Erythroblast (primary cell): ENCODE data around the gene LTBP1.
"Not testable (repeated sequence)": the region's sequence is repeated elsewhere in the genome, so short reads cannot be mapped to it uniquely, and the experiment has no call there.

Experiments
- DNase-seq, 2 experiments: peaks; one replicate each; lab custom pipeline; 2025; lab: John Stamatoyannopoulos, UW
- GATA1 ChIP-seq: IDR thresholded peaks from 2 replicates; pipeline ENCODE4 v1.6.1; 2011; ENCODE audit warnings: low read depth, mild to moderate bottlenecking, control low read depth, low read length, moderate library complexity
- POLR2A ChIP-seq: IDR thresholded peaks from 2 replicates; pipeline ENCODE4 v1.6.1; 2011; ENCODE audit warnings: mild to moderate bottlenecking, low read length

LTBP1 gene

GRCh38 chr2:33215299-33215698, 268.5 kb downstream of the LTBP1 start:
- DNase-seq, result peak in 1 of 2 experiments; percentile 13
- TF ChIP-seq GATA1, result no peak
- no peak for TF ChIP-seq POLR2A

- no peak for DNase-seq
- TF ChIP-seq GATA1 (no peak), POLR2A (no peak)
Observed at GRCh38 chr2:33215983-33216382, 269.2 kb downstream of the LTBP1 start.

DNA sequence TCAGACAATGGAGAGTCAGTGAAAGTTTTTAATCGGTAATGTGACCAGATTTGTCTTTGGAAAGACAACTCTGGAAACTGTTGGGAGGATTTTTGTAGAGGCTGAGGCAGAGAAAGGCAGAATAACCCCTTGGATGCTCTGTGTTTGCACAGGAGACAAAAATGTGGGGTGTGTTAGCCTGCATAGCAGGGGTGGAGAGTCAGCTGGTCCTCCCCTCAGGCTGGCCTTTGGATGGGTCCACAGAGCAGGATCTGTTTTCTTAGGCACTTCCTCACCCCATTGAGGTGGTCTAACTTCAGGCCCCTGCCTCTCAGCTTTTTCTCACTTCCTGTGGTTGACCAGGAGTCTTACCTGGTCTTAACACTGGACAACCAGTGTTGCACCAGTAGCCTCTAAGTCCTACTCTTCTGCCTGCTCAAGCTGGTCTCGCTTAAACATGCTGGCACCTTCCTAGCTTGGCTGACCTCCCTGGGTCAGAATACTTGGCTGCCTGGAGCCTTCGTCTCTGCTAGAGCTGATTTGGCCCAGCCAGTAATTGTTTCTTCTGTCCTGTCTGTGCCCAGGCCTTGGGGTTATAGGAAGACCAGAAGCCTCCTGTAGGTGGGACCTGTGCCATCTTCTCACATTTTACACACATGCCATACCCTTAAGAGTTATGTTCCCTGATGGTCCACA, 269.9 kb downstream of the LTBP1 start:
- TF ChIP-seq POLR2A, result no peak
- no peak for TF ChIP-seq GATA1
- no peak for DNase-seq

DNA sequence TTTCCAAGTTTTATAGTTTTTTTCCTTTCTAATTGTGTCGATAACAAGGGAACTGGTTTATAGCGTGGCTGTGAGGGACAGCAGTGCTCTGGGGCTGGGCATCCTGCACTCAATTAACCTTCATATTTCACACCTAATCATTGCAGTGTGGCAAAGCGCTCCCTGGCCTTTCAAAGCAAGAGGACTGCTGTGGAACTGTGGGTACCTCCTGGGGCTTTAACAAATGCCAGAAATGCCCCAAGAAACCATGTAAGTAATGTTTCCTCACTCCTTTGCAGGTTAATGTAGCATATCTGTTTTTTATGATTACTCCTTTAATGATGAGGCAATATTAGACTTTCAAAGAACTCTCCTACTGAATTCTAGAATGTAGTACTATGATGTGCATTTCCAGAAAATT, 270.7 kb downstream of the LTBP1 start:
- DNase-seq, result no peak
- no peak for TF ChIP-seq POLR2A
- TF ChIP-seq GATA1, result no peak

GRCh38 chr2:33219114-33219513, 272.4 kb downstream of the LTBP1 start:
- no peak for DNase-seq
- TF ChIP-seq POLR2A, result no peak
- no peak for TF ChIP-seq GATA1

GRCh38 chr2:33219850-33220275, 273.1 kb downstream of the LTBP1 start:
- TF ChIP-seq POLR2A (no peak), GATA1 (no peak)
- peak in 1 of 2 experiments; percentile 18 for DNase-seq

GRCh38 chr2:33220533-33220932, 273.8 kb downstream of the LTBP1 start:
- TF ChIP-seq POLR2A (no peak), GATA1 (no peak)
- no peak for DNase-seq

DNA sequence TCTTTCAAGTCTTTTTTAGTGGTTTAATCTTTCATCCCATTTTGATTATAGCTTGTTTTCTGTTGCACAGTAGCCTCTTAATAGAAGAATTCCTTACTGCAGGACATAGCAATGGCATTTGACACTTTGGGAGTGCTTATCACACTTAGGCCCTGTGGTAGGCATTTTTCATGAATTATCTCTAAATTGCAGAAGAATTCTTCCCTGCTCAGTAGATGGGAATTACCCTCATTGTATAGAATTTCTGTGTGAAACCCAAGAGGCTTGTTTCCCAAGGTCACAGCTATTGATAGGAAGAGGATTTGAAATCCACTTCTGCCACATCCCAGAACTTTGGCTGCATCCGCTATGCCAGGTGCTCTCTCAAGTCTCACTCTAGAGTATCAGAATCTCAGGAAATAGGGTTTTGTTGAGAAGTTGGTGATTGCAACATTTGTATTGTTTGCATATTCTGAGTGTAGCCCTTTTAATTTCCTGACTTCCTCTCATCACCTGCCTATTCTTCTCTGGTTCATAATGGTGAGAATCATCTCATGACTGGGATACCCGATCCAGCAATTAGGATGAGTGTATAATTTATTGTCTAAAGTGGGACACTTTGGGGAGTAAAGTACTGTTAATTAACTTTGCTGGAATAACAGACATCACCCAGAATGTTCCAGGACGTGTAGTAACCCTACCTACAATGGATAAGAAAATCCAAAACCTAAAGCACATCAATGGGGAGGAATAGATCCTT, 274.5 kb downstream of the LTBP1 start:
- no peak for DNase-seq

GRCh38 chr2:33222309-33222708, 275.6 kb downstream of the LTBP1 start:
- TF ChIP-seq GATA1 (no peak), POLR2A (no peak)

More for the DNA sequence above, 274.5 kb downstream of the LTBP1 start:
- no peak for TF ChIP-seq POLR2A
- TF ChIP-seq GATA1, result no peak

DNA sequence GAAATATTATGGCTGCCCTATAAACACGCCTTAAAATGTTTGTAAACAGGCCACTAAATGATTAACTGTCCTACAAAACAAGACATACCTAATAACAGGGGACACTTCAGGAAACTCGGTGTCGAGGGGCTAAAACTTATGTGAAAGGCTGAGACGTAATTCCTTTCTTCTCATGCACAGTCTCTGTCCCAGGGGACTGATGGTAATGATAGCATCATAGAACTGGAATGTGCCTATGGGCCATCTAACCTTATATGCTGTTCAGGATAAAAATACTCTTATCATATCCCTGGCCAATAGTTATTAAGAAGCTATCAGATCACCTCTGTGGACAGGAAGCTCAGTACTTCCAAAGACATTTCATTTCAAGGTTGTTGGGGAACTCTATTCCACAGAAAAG, 277.1 kb downstream of the LTBP1 start:
- TF ChIP-seq GATA1, result no peak
- TF ChIP-seq POLR2A, result no peak

More at GRCh38 chr2:33222309-33222708, 275.6 kb downstream of the LTBP1 start:
- DNase-seq, result no peak

GRCh38 chr2:33225350-33225749, 278.6 kb downstream of the LTBP1 start:
- peak in 1 of 2 experiments; percentile 19 for DNase-seq
- TF ChIP-seq GATA1 (no peak), POLR2A (no peak)

More for the DNA sequence above, 277.1 kb downstream of the LTBP1 start:
- no peak for DNase-seq

- no peak for TF ChIP-seq POLR2A
- TF ChIP-seq GATA1, result no peak
- DNase-seq, result peak; percentile 54 to 59
Observed at GRCh38 chr2:33226546-33226945, 279.8 kb downstream of the LTBP1 start.

DNA sequence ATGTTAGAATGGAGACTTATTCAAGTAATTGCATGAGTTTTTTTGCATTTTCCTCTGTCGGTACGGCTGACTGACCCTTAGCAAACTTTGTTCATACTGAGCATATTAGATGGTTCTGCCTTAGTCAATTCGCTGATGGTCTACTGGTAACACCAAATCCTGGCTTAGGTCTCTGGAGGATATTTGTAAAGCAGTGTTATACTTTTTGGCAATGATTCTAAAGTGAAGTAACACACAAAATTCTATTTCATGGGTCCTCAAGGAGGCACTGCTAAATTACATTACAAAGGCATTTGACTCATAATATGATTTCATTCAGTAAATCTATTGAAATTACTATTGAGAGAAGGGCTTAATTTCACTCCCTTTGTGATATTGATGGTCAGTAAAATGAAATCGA, 282.9 kb downstream of the LTBP1 start:
- no peak for DNase-seq
- TF ChIP-seq POLR2A, result no peak
- TF ChIP-seq GATA1, result no peak

DNA sequence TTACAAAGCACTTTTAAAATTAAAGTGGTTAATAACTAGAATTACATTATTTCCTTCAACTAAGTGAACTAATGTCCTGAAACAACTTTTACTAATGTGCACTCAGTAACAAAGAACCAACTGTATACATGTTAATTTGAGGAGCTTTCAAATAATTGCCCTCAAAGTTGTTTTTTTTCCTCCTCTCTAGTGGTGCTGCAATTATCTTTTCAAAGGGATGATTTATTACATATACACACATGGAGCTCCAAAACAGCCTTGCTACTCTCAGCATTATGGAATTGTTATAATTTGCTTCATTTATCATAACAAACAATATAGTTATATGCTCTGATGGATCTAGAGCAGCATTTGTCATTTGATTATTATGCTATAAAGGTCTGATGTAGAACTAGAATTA, 283.4 kb downstream of the LTBP1 start:
- no peak for TF ChIP-seq POLR2A
- no peak for TF ChIP-seq GATA1

DNA sequence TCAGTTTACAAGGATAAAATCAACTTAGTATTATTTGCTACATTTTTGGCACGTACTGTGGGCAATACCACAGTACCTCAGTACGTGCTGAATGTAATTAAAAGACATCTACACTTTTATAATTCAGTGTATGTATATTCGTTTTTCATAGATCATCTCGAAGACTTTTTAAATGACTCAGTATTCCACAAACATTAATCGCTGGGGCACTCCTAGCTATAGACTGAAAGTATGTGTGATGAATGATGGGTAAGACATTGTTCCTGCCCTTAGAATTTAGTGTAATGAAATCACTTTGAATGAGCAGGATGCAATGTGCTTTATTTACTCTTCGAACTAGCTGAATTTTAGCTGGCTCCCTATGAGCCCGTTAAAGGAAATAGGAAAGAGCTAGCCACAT, 284.1 kb downstream of the LTBP1 start:
- no peak for DNase-seq

More for the DNA sequence above, 283.4 kb downstream of the LTBP1 start:
- DNase-seq, result no peak

GRCh38 chr2:33235559-33235958, 288.8 kb downstream of the LTBP1 start:
- not testable (repeated sequence) for DNase-seq

More for the DNA sequence above, 284.1 kb downstream of the LTBP1 start:
- no peak for TF ChIP-seq GATA1
- no peak for TF ChIP-seq POLR2A
